HEK293 (cell line): ENCODE measurements around the gene SPAG5.

Experiments used
- CTCF ChIA-PET: fragments of 350-600 bp; formaldehyde crosslinking; extraction: SDS; loops from one replicate; lab custom pipeline; 2021; ENCODE audit warnings: antibody characterized with exemption; lab: Yijun Ruan, JAX
- POLR2A ChIA-PET: fragments of 300-600 bp; formaldehyde crosslinking; extraction: SDS; loops from one replicate; lab custom pipeline; 2020; ENCODE audit warnings: antibody characterized with exemption, inconsistent platforms; lab: Yijun Ruan, JAX
- H3K27ac ChIP-seq: fragments of 200-500 bp; sonication (Bioruptor generic); 2 replicates; pipeline ENCODE4 v1.5.1; 2014; ENCODE audit warnings: low read depth, low read length, control low read depth, inconsistent platforms; ENCODE audit errors: extremely low read depth
- H3K36me3 ChIP-seq, 2 experiments: fragments of 200-500 bp in 1 of 2; sonication (Bioruptor generic) in 1 of 2; 1 replicate in 1 of 2; 2 replicates in 1 of 2; pipeline ENCODE4 v1.5.1; 2014 to 2017; ENCODE audit warnings: inconsistent platforms in 2 of 2, low read length in 2 of 2; ENCODE audit not compliant: control insufficient read depth in 2 of 2, insufficient read depth in 1 of 2
- H3K4me1 ChIP-seq: fragments of 200-500 bp; sonication (Bioruptor generic); 2 replicates; pipeline ENCODE4 v1.5.1; 2014; ENCODE audit warnings: mild to moderate bottlenecking, low read length, inconsistent platforms; ENCODE audit not compliant: control insufficient read depth, insufficient read depth
- H3K4me3 ChIP-seq: 2 replicates; pipeline ENCODE4 v1.5.1; 2011; ENCODE audit warnings: low read depth, mild to moderate bottlenecking, control low read depth, low read length, moderate library complexity
- H3K9me3 ChIP-seq: fragments of 200-500 bp; sonication (Bioruptor generic); 2 replicates; pipeline ENCODE4 v1.5.1; 2014; ENCODE audit warnings: low read depth, low read length, inconsistent platforms; ENCODE audit not compliant: control insufficient read depth, insufficient read depth
- SCRT2 ChIP-seq: fragments of 450-650 bp; formaldehyde crosslinking; IDR thresholded peaks from 2 replicates; pipeline ENCODE4 v1.5.1; 2016; ENCODE audit warnings: missing biosample characterization, missing genetic modification characterization
- ZBTB7A ChIP-seq: fragments of 450-650 bp; formaldehyde crosslinking; IDR thresholded peaks from 2 replicates; pipeline ENCODE4 v1.5.1; 2016; ENCODE audit warnings: low read depth, missing biosample characterization, missing genetic modification characterization
- ZEB2 ChIP-seq: fragments of 450-650 bp; formaldehyde crosslinking; IDR thresholded peaks from 2 replicates; pipeline ENCODE4 v1.5.1; 2016; ENCODE audit warnings: missing biosample characterization, missing genetic modification characterization
- ZIC2 ChIP-seq: fragments of 450-650 bp; formaldehyde crosslinking; IDR thresholded peaks from 2 replicates; pipeline ENCODE4 v1.5.1; 2016; ENCODE audit warnings: missing biosample characterization, missing genetic modification characterization
- ZNF155 ChIP-seq: fragments of 450-650 bp; formaldehyde crosslinking; IDR thresholded peaks from 2 replicates; pipeline ENCODE4 v1.5.1; 2016; ENCODE audit warnings: missing biosample characterization, missing genetic modification characterization
- ZNF23 ChIP-seq: fragments of 450-650 bp; formaldehyde crosslinking; IDR thresholded peaks from 2 replicates; pipeline ENCODE4 v1.5.1; 2016; ENCODE audit warnings: missing biosample characterization, missing genetic modification characterization, borderline replicate concordance
- ZNF354C ChIP-seq: fragments of 450-650 bp; formaldehyde crosslinking; IDR thresholded peaks from 2 replicates; pipeline ENCODE4 v1.5.1; 2016; ENCODE audit warnings: missing biosample characterization, missing genetic modification characterization, low read depth, borderline replicate concordance
- ZNF366 ChIP-seq: fragments of 450-650 bp; formaldehyde crosslinking; conservative IDR thresholded peaks from 2 replicates; pipeline ENCODE4 v1.5.1; 2016; ENCODE audit warnings: missing biosample characterization, missing genetic modification characterization
- ZNF433 ChIP-seq: fragments of 450-650 bp; formaldehyde crosslinking; IDR thresholded peaks from 2 replicates; pipeline ENCODE4 v1.5.1; 2016; ENCODE audit warnings: missing biosample characterization, missing genetic modification characterization, low read depth
- ZNF549 ChIP-seq: fragments of 450-650 bp; IDR thresholded peaks from 2 replicates; pipeline ENCODE4 v1.5.1; 2018; ENCODE audit warnings: missing biosample characterization, missing genetic modification characterization, mild to moderate bottlenecking, inconsistent platforms, moderate library complexity
- ZNF610 ChIP-seq: fragments of 450-650 bp; formaldehyde crosslinking; IDR thresholded peaks from 2 replicates; pipeline ENCODE4 v1.5.1; 2016; ENCODE audit warnings: missing biosample characterization, missing genetic modification characterization, borderline replicate concordance
- ZNF707 ChIP-seq: fragments of 450-650 bp; formaldehyde crosslinking; IDR thresholded peaks from 2 replicates; pipeline ENCODE4 v1.5.1; 2016; ENCODE audit warnings: missing biosample characterization, missing genetic modification characterization
- ZNF768 ChIP-seq: fragments of 450-650 bp; formaldehyde crosslinking; IDR thresholded peaks from 2 replicates; pipeline ENCODE4 v1.5.1; 2018; ENCODE audit warnings: missing biosample characterization, mild to moderate bottlenecking, missing genetic modification characterization
- ZNF776 ChIP-seq: fragments of 450-650 bp; formaldehyde crosslinking; IDR thresholded peaks from 2 replicates; pipeline ENCODE4 v1.5.0; 2017; ENCODE audit warnings: missing biosample characterization, missing genetic modification characterization, borderline replicate concordance
- ZNF785 ChIP-seq: fragments of 450-650 bp; formaldehyde crosslinking; IDR thresholded peaks from 2 replicates; pipeline ENCODE4 v1.5.1; 2016; ENCODE audit warnings: missing biosample characterization, missing genetic modification characterization
- TF ChIP-seq, protein P1 (sequence below): fragments of 450-650 bp; formaldehyde crosslinking; conservative IDR thresholded peaks from 2 replicates; pipeline ENCODE4 v1.5.1; 2016; ENCODE audit warnings: low read depth, missing biosample characterization, missing genetic modification characterization
- TF ChIP-seq, protein P2 (sequence below): fragments of 450-650 bp; formaldehyde crosslinking; IDR thresholded peaks from 2 replicates; pipeline ENCODE4 v1.5.1; 2016; ENCODE audit warnings: missing biosample characterization, missing genetic modification characterization
- TF ChIP-seq, protein P3 (sequence below): fragments of 450-650 bp; IDR thresholded peaks from 2 replicates; pipeline ENCODE4 v1.5.1; 2018; ENCODE audit warnings: missing biosample characterization, missing genetic modification characterization
- TF ChIP-seq, protein P4 (sequence below): fragments of 450-650 bp; formaldehyde crosslinking; conservative IDR thresholded peaks from 2 replicates; pipeline ENCODE4 v1.5.1; 2016; ENCODE audit warnings: low read depth, missing biosample characterization, missing genetic modification characterization
- TF ChIP-seq, protein P5 (sequence below): fragments of 450-650 bp; formaldehyde crosslinking; IDR thresholded peaks from 2 replicates; pipeline ENCODE4 v1.5.1; 2016; ENCODE audit warnings: missing biosample characterization, missing genetic modification characterization
- TF ChIP-seq, protein P6 (sequence below): fragments of 450-650 bp; formaldehyde crosslinking; IDR thresholded peaks from 2 replicates; pipeline ENCODE4 v1.5.1; 2016; ENCODE audit warnings: missing biosample characterization, missing genetic modification characterization

SPAG5 gene

DNA sequence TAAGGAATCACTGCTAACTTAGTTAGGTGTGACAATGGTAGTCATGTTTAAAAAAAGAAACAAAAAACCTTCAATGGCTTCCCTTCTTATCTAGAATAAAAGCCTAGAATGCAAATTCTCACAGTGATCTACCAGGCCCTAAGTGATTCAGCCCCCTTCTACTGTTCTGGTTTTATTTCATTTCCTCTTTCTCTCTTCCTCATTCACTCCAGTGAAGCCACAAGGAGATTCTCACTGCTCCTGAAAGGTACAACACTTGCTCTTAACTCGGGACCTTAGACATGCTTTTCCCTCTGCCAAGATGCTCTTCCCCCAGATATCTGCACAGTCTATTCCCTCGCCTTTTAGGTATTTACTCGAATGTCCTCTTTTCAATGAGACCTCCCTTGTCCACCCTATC is 31.2 kb downstream of the SPAG5 start (continued):
- TF ChIP-seq, protein P1, sequence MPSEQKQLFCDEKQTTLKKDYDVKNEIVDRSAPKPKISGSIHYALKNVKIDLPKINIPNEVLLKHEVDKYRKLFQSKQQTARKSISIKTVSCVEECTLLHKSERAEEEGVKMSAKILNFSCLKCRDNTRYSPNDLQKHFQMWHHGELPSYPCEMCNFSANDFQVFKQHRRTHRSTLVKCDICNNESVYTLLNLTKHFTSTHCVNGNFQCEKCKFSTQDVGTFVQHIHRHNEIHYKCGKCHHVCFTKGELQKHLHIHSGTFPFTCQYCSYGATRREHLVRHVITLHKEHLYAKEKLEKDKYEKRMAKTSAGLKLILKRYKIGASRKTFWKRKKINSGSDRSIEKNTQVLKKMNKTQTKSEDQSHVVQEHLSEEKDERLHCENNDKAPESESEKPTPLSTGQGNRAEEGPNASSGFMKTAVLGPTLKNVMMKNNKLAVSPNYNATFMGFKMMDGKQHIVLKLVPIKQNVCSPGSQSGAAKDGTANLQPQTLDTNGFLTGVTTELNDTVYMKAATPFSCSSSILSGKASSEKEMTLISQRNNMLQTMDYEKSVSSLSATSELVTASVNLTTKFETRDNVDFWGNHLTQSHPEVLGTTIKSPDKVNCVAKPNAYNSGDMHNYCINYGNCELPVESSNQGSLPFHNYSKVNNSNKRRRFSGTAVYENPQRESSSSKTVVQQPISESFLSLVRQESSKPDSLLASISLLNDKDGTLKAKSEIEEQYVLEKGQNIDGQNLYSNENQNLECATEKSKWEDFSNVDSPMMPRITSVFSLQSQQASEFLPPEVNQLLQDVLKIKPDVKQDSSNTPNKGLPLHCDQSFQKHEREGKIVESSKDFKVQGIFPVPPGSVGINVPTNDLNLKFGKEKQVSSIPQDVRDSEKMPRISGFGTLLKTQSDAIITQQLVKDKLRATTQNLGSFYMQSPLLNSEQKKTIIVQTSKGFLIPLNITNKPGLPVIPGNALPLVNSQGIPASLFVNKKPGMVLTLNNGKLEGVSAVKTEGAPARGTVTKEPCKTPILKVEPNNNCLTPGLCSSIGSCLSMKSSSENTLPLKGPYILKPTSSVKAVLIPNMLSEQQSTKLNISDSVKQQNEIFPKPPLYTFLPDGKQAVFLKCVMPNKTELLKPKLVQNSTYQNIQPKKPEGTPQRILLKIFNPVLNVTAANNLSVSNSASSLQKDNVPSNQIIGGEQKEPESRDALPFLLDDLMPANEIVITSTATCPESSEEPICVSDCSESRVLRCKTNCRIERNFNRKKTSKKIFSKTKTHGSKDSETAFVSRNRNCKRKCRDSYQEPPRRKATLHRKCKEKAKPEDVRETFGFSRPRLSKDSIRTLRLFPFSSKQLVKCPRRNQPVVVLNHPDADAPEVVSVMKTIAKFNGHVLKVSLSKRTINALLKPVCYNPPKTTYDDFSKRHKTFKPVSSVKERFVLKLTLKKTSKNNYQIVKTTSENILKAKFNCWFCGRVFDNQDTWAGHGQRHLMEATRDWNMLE (tag by site-specific recombination) = no peak
- no peak for TF ChIP-seq ZNF776 (tag by site-specific recombination)
- no peak for TF ChIP-seq ZNF768
- no peak for TF ChIP-seq ZNF366
- no peak for TF ChIP-seq ZNF354C (tag by site-specific recombination)
- no peak for TF ChIP-seq ZEB2 (tag by site-specific recombination)
- TF ChIP-seq, protein P2, sequence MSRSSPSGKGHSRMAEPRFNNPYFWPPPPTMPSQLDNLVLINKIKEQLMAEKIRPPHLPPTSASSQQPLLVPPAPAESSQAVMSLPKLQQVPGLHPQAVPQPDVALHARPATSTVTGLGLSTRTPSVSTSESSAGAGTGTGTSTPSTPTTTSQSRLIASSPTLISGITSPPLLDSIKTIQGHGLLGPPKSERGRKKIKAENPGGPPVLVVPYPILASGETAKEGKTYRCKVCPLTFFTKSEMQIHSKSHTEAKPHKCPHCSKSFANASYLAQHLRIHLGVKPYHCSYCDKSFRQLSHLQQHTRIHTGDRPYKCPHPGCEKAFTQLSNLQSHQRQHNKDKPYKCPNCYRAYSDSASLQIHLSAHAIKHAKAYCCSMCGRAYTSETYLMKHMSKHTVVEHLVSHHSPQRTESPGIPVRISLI (tag by site-specific recombination) = no peak

DNA sequence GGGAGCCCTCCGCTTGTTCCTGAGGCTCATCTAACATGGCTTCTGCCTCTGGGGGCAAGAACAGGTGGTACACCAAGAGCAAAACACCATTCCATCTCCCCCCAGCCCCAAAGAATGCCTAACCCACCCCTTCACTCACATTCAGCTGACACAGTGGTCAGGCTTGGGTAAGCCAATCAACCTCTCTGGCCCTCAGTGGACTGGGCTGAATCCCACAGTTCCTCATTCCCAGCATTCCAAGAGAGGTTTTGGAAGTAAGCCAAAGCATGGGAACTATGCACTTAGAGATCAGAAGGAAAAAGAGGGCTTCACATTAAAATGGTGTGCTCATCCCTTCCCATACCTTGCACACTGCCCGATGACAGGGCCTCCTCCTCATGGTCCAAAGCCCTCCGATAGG is 35.4 kb downstream of the SPAG5 start:
- Histone ChIP-seq H3K9me3 (no peaks in the 10 kb centered on the region), H3K36me3 (peaks cover 68 to 84% of the 10 kb centered on the region in 2 experiments), H3K4me3 (no peak overlapping the region), H3K4me1 (no peaks in the 10 kb centered on the region)
- ChIA-PET CTCF (interaction anchor here (0.6 kb wide), 1 partner anchor 25 kb away, joined by 3 read pairs; no protein-coding TSS in a partner anchor), POLR2A (interaction anchor here (1.2 to 1.8 kb wide), 2 partner anchors 10 to 13 kb away, joined by 5 read pairs; partner anchors contain the start of gene ALDOC)
- TF ChIP-seq ZNF23 (tag by site-specific recombination) (no peak), ZNF785 (no peak), ZNF549 (tag by site-specific recombination) (no peak), ZBTB7A (no peak), ZNF155 (tag by site-specific recombination) (no peak), ZNF433 (tag by site-specific recombination) (no peak), ZNF707 (no peak), ZNF610 (tag by site-specific recombination) (no peak), ZIC2 (no peak), SCRT2 (no peak)
- TF ChIP-seq, protein P3, sequence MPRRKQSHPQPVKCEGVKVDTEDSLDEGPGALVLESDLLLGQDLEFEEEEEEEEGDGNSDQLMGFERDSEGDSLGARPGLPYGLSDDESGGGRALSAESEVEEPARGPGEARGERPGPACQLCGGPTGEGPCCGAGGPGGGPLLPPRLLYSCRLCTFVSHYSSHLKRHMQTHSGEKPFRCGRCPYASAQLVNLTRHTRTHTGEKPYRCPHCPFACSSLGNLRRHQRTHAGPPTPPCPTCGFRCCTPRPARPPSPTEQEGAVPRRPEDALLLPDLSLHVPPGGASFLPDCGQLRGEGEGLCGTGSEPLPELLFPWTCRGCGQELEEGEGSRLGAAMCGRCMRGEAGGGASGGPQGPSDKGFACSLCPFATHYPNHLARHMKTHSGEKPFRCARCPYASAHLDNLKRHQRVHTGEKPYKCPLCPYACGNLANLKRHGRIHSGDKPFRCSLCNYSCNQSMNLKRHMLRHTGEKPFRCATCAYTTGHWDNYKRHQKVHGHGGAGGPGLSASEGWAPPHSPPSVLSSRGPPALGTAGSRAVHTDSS (tag by site-specific recombination) = no peak
- TF ChIP-seq, protein P4, sequence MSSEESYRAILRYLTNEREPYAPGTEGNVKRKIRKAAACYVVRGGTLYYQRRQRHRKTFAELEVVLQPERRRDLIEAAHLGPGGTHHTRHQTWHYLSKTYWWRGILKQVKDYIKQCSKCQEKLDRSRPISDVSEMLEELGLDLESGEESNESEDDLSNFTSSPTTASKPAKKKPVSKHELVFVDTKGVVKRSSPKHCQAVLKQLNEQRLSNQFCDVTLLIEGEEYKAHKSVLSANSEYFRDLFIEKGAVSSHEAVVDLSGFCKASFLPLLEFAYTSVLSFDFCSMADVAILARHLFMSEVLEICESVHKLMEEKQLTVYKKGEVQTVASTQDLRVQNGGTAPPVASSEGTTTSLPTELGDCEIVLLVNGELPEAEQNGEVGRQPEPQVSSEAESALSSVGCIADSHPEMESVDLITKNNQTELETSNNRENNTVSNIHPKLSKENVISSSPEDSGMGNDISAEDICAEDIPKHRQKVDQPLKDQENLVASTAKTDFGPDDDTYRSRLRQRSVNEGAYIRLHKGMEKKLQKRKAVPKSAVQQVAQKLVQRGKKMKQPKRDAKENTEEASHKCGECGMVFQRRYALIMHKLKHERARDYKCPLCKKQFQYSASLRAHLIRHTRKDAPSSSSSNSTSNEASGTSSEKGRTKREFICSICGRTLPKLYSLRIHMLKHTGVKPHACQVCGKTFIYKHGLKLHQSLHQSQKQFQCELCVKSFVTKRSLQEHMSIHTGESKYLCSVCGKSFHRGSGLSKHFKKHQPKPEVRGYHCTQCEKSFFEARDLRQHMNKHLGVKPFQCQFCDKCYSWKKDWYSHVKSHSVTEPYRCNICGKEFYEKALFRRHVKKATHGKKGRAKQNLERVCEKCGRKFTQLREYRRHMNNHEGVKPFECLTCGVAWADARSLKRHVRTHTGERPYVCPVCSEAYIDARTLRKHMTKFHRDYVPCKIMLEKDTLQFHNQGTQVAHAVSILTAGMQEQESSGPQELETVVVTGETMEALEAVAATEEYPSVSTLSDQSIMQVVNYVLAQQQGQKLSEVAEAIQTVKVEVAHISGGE (tag by site-specific recombination) = no peak
- TF ChIP-seq, protein P5, sequence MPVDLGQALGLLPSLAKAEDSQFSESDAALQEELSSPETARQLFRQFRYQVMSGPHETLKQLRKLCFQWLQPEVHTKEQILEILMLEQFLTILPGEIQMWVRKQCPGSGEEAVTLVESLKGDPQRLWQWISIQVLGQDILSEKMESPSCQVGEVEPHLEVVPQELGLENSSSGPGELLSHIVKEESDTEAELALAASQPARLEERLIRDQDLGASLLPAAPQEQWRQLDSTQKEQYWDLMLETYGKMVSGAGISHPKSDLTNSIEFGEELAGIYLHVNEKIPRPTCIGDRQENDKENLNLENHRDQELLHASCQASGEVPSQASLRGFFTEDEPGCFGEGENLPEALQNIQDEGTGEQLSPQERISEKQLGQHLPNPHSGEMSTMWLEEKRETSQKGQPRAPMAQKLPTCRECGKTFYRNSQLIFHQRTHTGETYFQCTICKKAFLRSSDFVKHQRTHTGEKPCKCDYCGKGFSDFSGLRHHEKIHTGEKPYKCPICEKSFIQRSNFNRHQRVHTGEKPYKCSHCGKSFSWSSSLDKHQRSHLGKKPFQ (tag by site-specific recombination) = no peak
- TF ChIP-seq, protein P6, sequence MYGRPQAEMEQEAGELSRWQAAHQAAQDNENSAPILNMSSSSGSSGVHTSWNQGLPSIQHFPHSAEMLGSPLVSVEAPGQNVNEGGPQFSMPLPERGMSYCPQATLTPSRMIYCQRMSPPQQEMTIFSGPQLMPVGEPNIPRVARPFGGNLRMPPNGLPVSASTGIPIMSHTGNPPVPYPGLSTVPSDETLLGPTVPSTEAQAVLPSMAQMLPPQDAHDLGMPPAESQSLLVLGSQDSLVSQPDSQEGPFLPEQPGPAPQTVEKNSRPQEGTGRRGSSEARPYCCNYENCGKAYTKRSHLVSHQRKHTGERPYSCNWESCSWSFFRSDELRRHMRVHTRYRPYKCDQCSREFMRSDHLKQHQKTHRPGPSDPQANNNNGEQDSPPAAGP (tag by site-specific recombination) = no peak
- TF ChIP-seq, all 188 proteins: peak for 0
- H3K27ac ChIP-seq = no peak overlapping the region
